Ovary (tissue), 3 donors: ENCODE data around the gene GTF3C4.

Source experiments
- CTCF ChIP-seq, 3 donors: fragments of 450-650 bp in 2 of 3; fragments of 200-600 bp in 1 of 3; IDR thresholded peaks; one replicate each; pipeline versions ENCODE4 v1.5.1 to v1.8.0; 2016 to 2022; ENCODE audit warnings: antibody characterized with exemption in 3 of 3, mild to moderate bottlenecking in 1 of 3
- EP300 ChIP-seq: sonication (generic); formaldehyde crosslinking; IDR thresholded peaks from one replicate; pipeline ENCODE4 v1.6.1; 2017; ENCODE audit warnings: antibody characterized with exemption
- POLR2A ChIP-seq: fragments of 450-650 bp; IDR thresholded peaks from one replicate; pipeline ENCODE4 v1.6.1; 2017; ENCODE audit warnings: antibody characterized with exemption, mild to moderate bottlenecking, moderate library complexity
- donor health status: DM: no; HTN: no; CAD: no.

GRCh38 chr9:132732326-132733259 lies 62.3 kb downstream of the GTF3C4 start:
- no peak for TF ChIP-seq POLR2A
- TF ChIP-seq CTCF (IDR thresholded peaks at IDR 0.05): no peak
- no peak for TF ChIP-seq EP300
